ENCODE data around the gene DLGAP4.

- TF ChIP-seq FOXM1 (IDR thresholded peaks at IDR 0.05; ENCODE audit: borderline replicate concordance) (no peak), TARDBP (IDR thresholded peaks at IDR 0.05) (no peak), NFRKB (IDR thresholded peaks at IDR 0.05) (no peak), FOXA1 (IDR thresholded peaks at IDR 0.05) (no peak), SP1 (IDR thresholded peaks at IDR 0.05) (no peak), SUZ12 (IDR thresholded peaks at IDR 0.05) (no peak), ZNF384 (IDR thresholded peaks at IDR 0.05) (no peak), CTBP1 (IDR thresholded peaks at IDR 0.05; ENCODE audit: borderline replicate concordance) (no peak), PKNOX1 (IDR thresholded peaks at IDR 0.05) (no peak)
These were observed 43.4 kb downstream of the DLGAP4 start for GRCh38 chr20:36349384-36350170.
